ENCODE results near the gene TMEM138. TPM values are rescaled to one million over a fixed set of nuclear protein-coding genes. Genes with fewer than 3 reads are reported as not detected.

The TMEM138 gene
- total RNA-seq, 2 experiments from 2014 or later, result 59.2 to 60.9 TPM

DNA sequence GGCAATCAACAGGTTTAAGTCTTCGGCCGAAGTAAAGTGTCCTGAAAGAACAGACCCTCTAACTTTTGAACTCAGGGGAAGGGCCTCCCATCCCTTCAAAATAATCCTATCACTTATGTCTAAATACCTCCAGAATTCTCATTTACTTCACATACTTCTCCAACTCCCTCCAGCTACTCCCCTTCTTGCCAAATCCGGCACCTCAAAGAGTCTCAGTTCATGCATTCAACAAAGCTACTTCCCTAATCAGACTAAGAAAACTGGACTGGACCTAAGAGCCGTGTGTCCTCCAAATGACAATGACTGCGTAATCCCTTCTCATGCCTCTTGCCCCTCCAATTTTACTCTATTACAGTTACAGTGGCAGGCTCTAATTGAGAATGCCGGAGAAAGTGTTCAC, 30.5 kb upstream of the TMEM138 start:
- ATAC-seq (ENCODE audit: poor library complexity), result no peak
- intact Hi-C loops (cut with DNase I, micrococcal nuclease), result loop anchor here in 1 of 2 experiments (5.0 kb wide), 2 partner anchors 419 to 489 kb away; partner anchors contain the start of genes CCDC86 and TMEM109
- no peaks in the 10 kb centered on the region for H3K27me3 Mint-ChIP-seq

DNA sequence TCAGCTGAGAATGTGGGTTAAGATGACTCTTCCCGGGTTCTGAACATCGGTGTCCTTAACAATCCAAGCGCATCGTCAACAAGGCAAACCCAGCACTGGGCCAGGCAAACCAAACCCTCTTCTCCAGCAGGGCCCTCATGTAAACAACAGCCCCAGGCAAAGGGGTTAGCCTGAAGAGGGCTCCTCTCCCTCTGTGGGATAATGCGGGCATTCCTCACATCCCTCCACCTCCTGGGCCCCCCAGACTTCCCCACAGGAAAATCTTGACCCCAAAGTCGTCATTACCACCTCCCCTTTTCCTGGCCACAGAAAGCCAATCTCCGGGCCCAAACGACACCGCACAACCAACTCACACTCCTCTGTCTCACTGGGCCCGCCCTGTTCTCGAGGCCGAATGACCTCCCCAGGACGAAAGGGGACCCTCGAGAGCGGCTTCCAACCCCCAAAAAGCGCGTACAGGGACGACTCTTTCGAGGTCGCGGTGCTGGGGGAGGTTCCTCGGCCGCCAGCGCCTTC, 29.8 kb upstream of the TMEM138 start:
- Histone ChIP-seq H3K27ac (ENCODE audit: low read depth in 1 of 2, low read length in 2 of 2) (peak overlapping the region; percentile 85 to 87), H3K4me1 (ENCODE audit: insufficient read depth, low read length) (peaks cover 54% of the 10 kb centered on the region), H3K4me3 (ENCODE audit: low read length) (peak overlapping the region; percentile 91), H3K9me3 (ENCODE audit: control insufficient read depth in 1 of 2, insufficient read depth in 1 of 2, low read length in 2 of 2) (no peaks in the 10 kb centered on the region), H3K36me3 (ENCODE audit: insufficient read depth, low read length) (peaks cover 30% of the 10 kb centered on the region), H3K27me3 (ENCODE audit: control insufficient read depth in 1 of 2, insufficient read depth in 2 of 2, low read length in 2 of 2) (no peaks in the 10 kb centered on the region)
- Mint-ChIP-seq H3K4me1 (ENCODE audit: low read depth) (peaks cover 75% of the 10 kb centered on the region), H3K27me3 (no peaks in the 10 kb centered on the region), H3K4me3 (peak overlapping the region; percentile 96), H3K36me3 (ENCODE audit: low read depth) (peaks cover 56% of the 10 kb centered on the region), H3K9me3 (no peaks in the 10 kb centered on the region), H3K27ac (peak overlapping the region; percentile 95)
- DNase-seq (peak in 1 of 14 experiments; percentile 20), ATAC-seq (ENCODE audit: poor library complexity) (no peak)
- intact Hi-C loops (cut with DNase I, micrococcal nuclease), result loop anchor here in 1 of 2 experiments (5.0 kb wide), 2 partner anchors 420 to 490 kb away; partner anchors contain the start of genes CCDC86 and TMEM109
- CTCF ChIA-PET, result interaction anchor here (0.9 kb wide), 1 partner anchor 61 kb away, joined by 3 read pairs; no protein-coding TSS in a partner anchor
- TF ChIP-seq, protein P1, sequence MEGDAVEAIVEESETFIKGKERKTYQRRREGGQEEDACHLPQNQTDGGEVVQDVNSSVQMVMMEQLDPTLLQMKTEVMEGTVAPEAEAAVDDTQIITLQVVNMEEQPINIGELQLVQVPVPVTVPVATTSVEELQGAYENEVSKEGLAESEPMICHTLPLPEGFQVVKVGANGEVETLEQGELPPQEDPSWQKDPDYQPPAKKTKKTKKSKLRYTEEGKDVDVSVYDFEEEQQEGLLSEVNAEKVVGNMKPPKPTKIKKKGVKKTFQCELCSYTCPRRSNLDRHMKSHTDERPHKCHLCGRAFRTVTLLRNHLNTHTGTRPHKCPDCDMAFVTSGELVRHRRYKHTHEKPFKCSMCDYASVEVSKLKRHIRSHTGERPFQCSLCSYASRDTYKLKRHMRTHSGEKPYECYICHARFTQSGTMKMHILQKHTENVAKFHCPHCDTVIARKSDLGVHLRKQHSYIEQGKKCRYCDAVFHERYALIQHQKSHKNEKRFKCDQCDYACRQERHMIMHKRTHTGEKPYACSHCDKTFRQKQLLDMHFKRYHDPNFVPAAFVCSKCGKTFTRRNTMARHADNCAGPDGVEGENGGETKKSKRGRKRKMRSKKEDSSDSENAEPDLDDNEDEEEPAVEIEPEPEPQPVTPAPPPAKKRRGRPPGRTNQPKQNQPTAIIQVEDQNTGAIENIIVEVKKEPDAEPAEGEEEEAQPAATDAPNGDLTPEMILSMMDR (IDR thresholded peaks at IDR 0.05), result no peak
- POLR2A ChIA-PET, result interaction anchor here (1.5 to 5.3 kb wide), 4 partner anchors 30 to 97 kb away, joined by 5 to 64 read pairs (median 38); partner anchors contain the start of genes CPSF7, CYB561A3, SDHAF2 and TMEM138

More for the DNA sequence above, 30.5 kb upstream of the TMEM138 start:
- POLR2A ChIA-PET, result interaction anchor here (1.1 to 5.3 kb wide), 3 partner anchors 30 to 99 kb away, joined by 4 to 64 read pairs (median 5); partner anchors contain the start of genes CPSF7, CYB561A3, SDHAF2 and TMEM138
- no peak for DNase-seq
- Histone ChIP-seq H3K27me3 (ENCODE audit: control insufficient read depth in 1 of 2, insufficient read depth in 2 of 2, low read length in 2 of 2) (no peaks in the 10 kb centered on the region), H3K9me3 (ENCODE audit: control insufficient read depth in 1 of 2, insufficient read depth in 1 of 2, low read length in 2 of 2) (no peaks in the 10 kb centered on the region), H3K36me3 (ENCODE audit: insufficient read depth, low read length) (peaks cover 37% of the 10 kb centered on the region), H3K27ac (ENCODE audit: low read depth in 1 of 2, low read length in 2 of 2) (no peak overlapping the region), H3K4me3 (ENCODE audit: low read length) (peak overlapping the region; percentile 91), H3K4me1 (ENCODE audit: insufficient read depth, low read length) (peaks cover 55% of the 10 kb centered on the region)
- Mint-ChIP-seq H3K27ac (peak overlapping the region; percentile 95), H3K4me1 (ENCODE audit: low read depth) (peaks cover 74% of the 10 kb centered on the region), H3K4me3 (peak overlapping the region; percentile 96), H3K36me3 (ENCODE audit: low read depth) (peaks cover 63% of the 10 kb centered on the region), H3K9me3 (no peaks in the 10 kb centered on the region)
- TF ChIP-seq, protein P1 (IDR thresholded peaks at IDR 0.05), result no peak
- CTCF ChIA-PET, result interaction anchor here (0.7 to 1.6 kb wide), 3 partner anchors 31 to 61 kb away, joined by 3 read pairs; partner anchors contain the start of genes TMEM138 and VWCE

DNA sequence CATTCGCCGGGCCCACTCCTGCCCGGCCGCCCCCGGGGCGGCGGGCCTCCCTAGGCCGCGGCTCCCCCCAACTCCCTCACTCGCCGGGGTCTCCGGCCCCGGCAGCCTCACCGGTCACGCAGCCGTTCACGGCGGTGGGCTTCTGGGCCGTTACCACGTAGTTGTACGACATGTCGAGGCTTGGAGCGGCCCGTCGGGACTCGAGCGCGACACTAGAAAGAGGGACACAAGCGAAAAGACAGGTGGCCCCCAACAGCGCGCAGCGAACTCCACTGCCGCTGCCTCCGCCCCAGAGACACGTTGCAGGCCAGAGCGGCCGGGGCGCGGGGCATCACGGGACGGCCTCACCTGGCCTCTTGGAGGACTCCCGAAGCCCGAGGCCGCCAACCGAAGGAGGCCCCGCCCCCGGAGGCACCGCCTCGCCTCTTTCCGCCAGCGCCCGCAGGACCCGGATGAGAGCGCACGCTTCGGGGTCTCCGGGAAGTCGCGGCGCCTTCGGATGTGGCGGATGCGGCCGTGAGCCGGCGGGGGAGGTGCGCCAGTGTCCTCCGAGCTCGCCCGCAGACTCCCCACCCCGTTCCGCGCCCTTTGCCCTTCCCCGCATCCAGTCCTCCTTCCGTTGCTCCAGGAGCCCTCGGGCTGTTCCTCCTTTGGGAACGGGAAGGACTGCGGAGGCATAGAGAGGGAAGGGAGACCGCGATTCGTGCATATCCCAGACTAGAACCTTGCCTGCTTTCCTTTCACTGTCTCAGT, 29.2 kb upstream of the TMEM138 start, which contains the start of the genes DDB1 and TKFC:
DDB1 (minus strand) TSS at position 309 of the 753 bp plus-strand sequence; CDS start at position 172, 137 bp downstream.
TKFC (plus strand) TSS at position 432 of the 753 bp plus-strand sequence. CDS start 1,501 bp downstream, outside the sequence.
- Mint-ChIP-seq H3K27me3 (no peaks in the 10 kb centered on the region), H3K4me3 (peak within 1 kb of the TSS; percentile 96), H3K27ac (peak within 1 kb of the TSS; percentile 95), H3K4me1 (ENCODE audit: low read depth) (peaks cover 69% of the 10 kb centered on the region), H3K9me3 (no peaks in the 10 kb centered on the region), H3K36me3 (ENCODE audit: low read depth) (peaks cover 50% of the 10 kb centered on the region)
- ATAC-seq (ENCODE audit: poor library complexity) (peak; percentile 90), DNase-seq (peak; percentile 92 to 98 (median 97))
- Histone ChIP-seq H3K4me3 (ENCODE audit: low read length) (peak within 1 kb of the TSS; percentile 91), H3K27ac (ENCODE audit: low read depth in 1 of 2, low read length in 2 of 2) (peak within 1 kb of the TSS; percentile 85 to 87), H3K36me3 (ENCODE audit: insufficient read depth, low read length) (peaks cover 24% of the 10 kb centered on the region), H3K9me3 (ENCODE audit: control insufficient read depth in 1 of 2, insufficient read depth in 1 of 2, low read length in 2 of 2) (no peaks in the 10 kb centered on the region), H3K27me3 (ENCODE audit: control insufficient read depth in 1 of 2, insufficient read depth in 2 of 2, low read length in 2 of 2) (no peaks in the 10 kb centered on the region), H3K4me1 (ENCODE audit: insufficient read depth, low read length) (peaks cover 54% of the 10 kb centered on the region)
- intact Hi-C loops (cut with DNase I, micrococcal nuclease), result loop anchor here in 1 of 2 experiments (1.0 to 5.0 kb wide), 3 partner anchors 29 to 491 kb away; partner anchors contain the start of genes CCDC86, TMEM109 and TMEM138
- TF ChIP-seq, protein P1 (IDR thresholded peaks at IDR 0.05), result no peak
- CTCF ChIA-PET, result interaction anchor here (1.6 to 6.0 kb wide), 3 partner anchors 28 to 60 kb away, joined by 11 to 173 read pairs (median 42); partner anchors contain the start of genes CYB561A3, TMEM138 and TMEM216
- POLR2A ChIA-PET, result interaction anchor here (0.8 to 5.3 kb wide), 10 partner anchors 10 to 419 kb away, joined by 3 to 64 read pairs (median 4); partner anchors contain the start of genes CPSF7, CYB561A3, SDHAF2 and TMEM109
